NCI-H187 treated with DMSO at 0.1 percent for 48 hours (cell line): ENCODE data around the gene TMEM184C.

ENCODE experiments used
- DNase-seq: peaks from one replicate; lab custom pipeline; 2025; lab: John Stamatoyannopoulos, UW

The TMEM184C gene

GRCh38 chr4:147655639-147656038, 38.4 kb downstream of the TMEM184C start:
- DNase-seq, result no peak

GRCh38 chr4:147658501-147658900, 41.3 kb downstream of the TMEM184C start:
- DNase-seq, result no peak

- no peak for DNase-seq
Observed at GRCh38 chr4:147674073-147674472, 56.9 kb downstream of the TMEM184C start.

- DNase-seq, result no peak
Observed at GRCh38 chr4:147674496-147674895, 57.3 kb downstream of the TMEM184C start.

GRCh38 chr4:147678106-147678505, 60.9 kb downstream of the TMEM184C start:
- no peak for DNase-seq

GRCh38 chr4:147678796-147679549, 61.8 kb downstream of the TMEM184C start:
- DNase-seq, result no peak

GRCh38 chr4:147682755-147683154, 65.6 kb downstream of the TMEM184C start:
- no peak for DNase-seq

GRCh38 chr4:147683188-147683591, 66.0 kb downstream of the TMEM184C start:
- no peak for DNase-seq

GRCh38 chr4:147683717-147684700, 66.8 kb downstream of the TMEM184C start, which contains the start of gene PRMT9:
Gene PRMT9 (minus strand): TSS chr4:147684163. CDS start chr4:147683987, 176 bp downstream.
- no peak for DNase-seq

- DNase-seq, result no peak
Observed at GRCh38 chr4:147689067-147689466, 71.9 kb downstream of the TMEM184C start.

- no peak for DNase-seq
Observed at GRCh38 chr4:147691820-147692219, 74.6 kb downstream of the TMEM184C start.

GRCh38 chr4:147693218-147693617, 76.0 kb downstream of the TMEM184C start:
- DNase-seq, result no peak

- no peak for DNase-seq
Observed at GRCh38 chr4:147696866-147697265, 79.7 kb downstream of the TMEM184C start.

GRCh38 chr4:147704846-147705245, 87.6 kb downstream of the TMEM184C start:
- DNase-seq, result no peak

GRCh38 chr4:147707892-147708672, 90.9 kb downstream of the TMEM184C start:
- DNase-seq, result no peak

- no peak for DNase-seq
Observed at GRCh38 chr4:147709999-147710398, 92.8 kb downstream of the TMEM184C start.

- no peak for DNase-seq
Observed at GRCh38 chr4:147714575-147715401, 97.6 kb downstream of the TMEM184C start.

- no peak for DNase-seq
Observed at GRCh38 chr4:147717878-147718277, 100.7 kb downstream of the TMEM184C start.
